HepG2 (cell line): ENCODE data around the gene VWA7. TPM values are rescaled to one million over a fixed set of nuclear protein-coding genes. Genes with fewer than 3 reads are reported as not detected.
A peak's percentile ranks its signal among the peaks of the same experiment; 100 is the strongest.

Experiments
- CREB1 ChIP-seq, 2 experiments: fragments of 450-650 bp in 1 of 2; IDR thresholded peaks; 2 replicates each; pipeline ENCODE4 v1.6.1; 2016 to 2017; ENCODE audit warnings: control low read depth in 1 of 2, mild to moderate bottlenecking in 1 of 2, missing compliant biosample characterization in 1 of 2, missing genetic modification characterization in 1 of 2
- CREM ChIP-seq, 2 experiments: sonication (generic) in 1 of 2; formaldehyde crosslinking in 1 of 2; IDR thresholded peaks; 2 replicates each; pipeline versions ENCODE4 v1.4.0 to v1.6.1; 2016 to 2020; ENCODE audit warnings: antibody characterized with exemption in 1 of 2, mild to moderate bottlenecking in 1 of 2, missing genetic modification reagents in 1 of 2
- ELF3 ChIP-seq: IDR thresholded peaks from 2 replicates; pipeline ENCODE4 v1.6.1; 2016; ENCODE audit warnings: missing genetic modification reagents, missing compliant biosample characterization
- ELK4 ChIP-seq: sonication (generic); formaldehyde crosslinking; IDR thresholded peaks from 2 replicates; pipeline ENCODE4 v1.9.0; 2021; ENCODE audit warnings: missing genetic modification reagents, borderline replicate concordance
- FOXO1 ChIP-seq: sonication (generic); formaldehyde crosslinking; IDR thresholded peaks from 2 replicates; pipeline ENCODE4 v1.4.0; 2020; ENCODE audit warnings: missing genetic modification reagents
- GPBP1L1 ChIP-seq: sonication (generic); formaldehyde crosslinking; IDR thresholded peaks from 2 replicates; pipeline ENCODE4 v1.5.0; 2020; ENCODE audit warnings: mild to moderate bottlenecking, missing genetic modification reagents
- GTF3A ChIP-seq: sonication (generic); formaldehyde crosslinking; conservative IDR thresholded peaks from 2 replicates; pipeline ENCODE4 v1.4.0; 2020; ENCODE audit warnings: mild to moderate bottlenecking, missing genetic modification reagents
- MAFF ChIP-seq: IDR thresholded peaks from 2 replicates; pipeline ENCODE4 v1.6.1; 2011; ENCODE audit warnings: low read depth, low read length, improper control_type of control experiment
- MIER3 ChIP-seq: IDR thresholded peaks from 2 replicates; pipeline ENCODE4 v1.6.1; 2016; ENCODE audit warnings: missing compliant biosample characterization, borderline replicate concordance
- SIN3A ChIP-seq: IDR thresholded peaks from 2 replicates; pipeline ENCODE4 v1.6.1; 2011; ENCODE audit warnings: low read depth, mild to moderate bottlenecking, control low read depth, low read length, borderline replicate concordance
- UBTF ChIP-seq: sonication (generic); formaldehyde crosslinking; IDR thresholded peaks from 2 replicates; pipeline ENCODE4 v1.4.0; 2020; ENCODE audit warnings: mild to moderate bottlenecking, missing genetic modification reagents
- ZBTB49 ChIP-seq: sonication (generic); formaldehyde crosslinking; IDR thresholded peaks from 2 replicates; pipeline ENCODE4 v1.4.0; 2020; ENCODE audit warnings: missing genetic modification reagents, borderline replicate concordance
- ZMAT3 ChIP-seq: sonication (generic); formaldehyde crosslinking; conservative IDR thresholded peaks from 2 replicates; pipeline ENCODE4 v1.7.0; 2021; ENCODE audit warnings: missing genetic modification reagents
- ZNF20 ChIP-seq: sonication (generic); formaldehyde crosslinking; IDR thresholded peaks from 2 replicates; pipeline ENCODE4 v1.4.0; 2020; ENCODE audit warnings: mild to moderate bottlenecking, moderate library complexity, missing genetic modification reagents
- ZNF441 ChIP-seq: sonication (generic); formaldehyde crosslinking; IDR thresholded peaks from 2 replicates; pipeline ENCODE4 v1.7.0; 2021; ENCODE audit warnings: missing genetic modification reagents, borderline replicate concordance
- ZNF569 ChIP-seq: sonication (generic); formaldehyde crosslinking; IDR thresholded peaks from 2 replicates; pipeline ENCODE4 v1.5.0; 2020; ENCODE audit warnings: mild to moderate bottlenecking, missing genetic modification reagents, moderate library complexity, borderline replicate concordance
- ZNF710 ChIP-seq: sonication (generic); formaldehyde crosslinking; IDR thresholded peaks from 2 replicates; pipeline ENCODE4 v1.5.0; 2020; ENCODE audit warnings: mild to moderate bottlenecking, missing genetic modification reagents, borderline replicate concordance
- ZNF775 ChIP-seq: sonication (generic); formaldehyde crosslinking; IDR thresholded peaks from 2 replicates; pipeline ENCODE4 v1.4.0; 2020; ENCODE audit warnings: missing genetic modification reagents, mild to moderate bottlenecking, moderate library complexity, borderline replicate concordance
- polyA plus RNA-seq, 8 experiments: library from polyadenylated mRNA; depleted of rRNA in 3 of 8; stranded (reverse) in 7 of 8; unstranded in 1 of 8; fragments of >200 nt; fragmentation: Illumina TruSeq in 4 of 8; extraction: Trizol in 4 of 8; gene quantifications; 2 replicates each; pipeline versions ENCODE4 v1.2.1 to v1.2.3, GENCODE V29; 2011 to 2016; ENCODE audit warnings: low read depth in 4 of 8, missing spikeins in 1 of 8, mixed read lengths in 1 of 8; ENCODE audit not compliant: insufficient read depth in 1 of 8
- total RNA-seq, 5 experiments: library from RNA; depleted of rRNA; stranded (reverse); fragments of >200 nt; fragmentation: Illumina TruSeq; extraction: Trizol; gene quantifications; 2 replicates each; pipeline ENCODE4 v1.2.3, GENCODE V29; 2016; ENCODE audit warnings: low read depth in 1 of 5

The VWA7 gene
- total and polyA plus RNA-seq, 2 of the 13 experiments (the other 11 are each of a cell fraction or from before 2014, with no cell fraction given): 0.86 to 3.3 TPM

GRCh38 chr6:31815025-31815838 lies 38.1 kb upstream of the VWA7 start, which contains the start of the genes HSPA1A and HSPA1L (continued):
- TF ChIP-seq CREM (IDR thresholded peaks at IDR 0.05) (no peak), CREM (CRISPR knock-in tag; IDR thresholded peaks at IDR 0.05) (no peak), ZNF20 (no peak), ZNF710 (CRISPR knock-in tag) (no peak), GPBP1L1 (no peak), ZBTB49 (CRISPR knock-in tag) (no peak), ELK4 (CRISPR knock-in tag) (0 out of 2 replicates have a peak, but pooled peaks have one; percentile 15), UBTF (peak; percentile 70; the same call in 1 of the 2 replicates), FOXO1 (CRISPR knock-in tag) (peak; percentile 42; the same call in 1 of the 2 replicates), MIER3 (0 out of 2 replicates have a peak, but pooled peaks have one; percentile 58), MAFF (no peak), CREB1 (IDR thresholded peaks at IDR 0.05) (0 out of 2 replicates have a peak, but pooled peaks have one; percentile 12), CREB1 (CRISPR knock-in tag; IDR thresholded peaks at IDR 0.05) (no peak; the same call in 1 of the 2 replicates), ZNF775 (CRISPR knock-in tag) (no peak), SIN3A (peak; percentile 78; the same call in 1 of the 2 replicates), ZNF441 (CRISPR knock-in tag) (peak; percentile 34; the same call in 1 of the 2 replicates), ZNF569 (CRISPR knock-in tag) (no peak), ELF3 (CRISPR knock-in tag) (peak; percentile 58; the same call in 1 of the 2 replicates), GTF3A (CRISPR knock-in tag) (no peak), ZMAT3 (CRISPR knock-in tag) (peak; percentile 77)
